Glomerular visceral epithelial cell (primary cell): ENCODE data around the gene EIF3K.
A peak's percentile ranks its signal among the peaks of the same experiment; 100 is the strongest.

Experiments
- DNase-seq: peaks from one replicate; pipeline ENCODE4 v3.0.0-alpha.2; 2016; ENCODE audit errors: extremely low spot score

Gene EIF3K

DNA sequence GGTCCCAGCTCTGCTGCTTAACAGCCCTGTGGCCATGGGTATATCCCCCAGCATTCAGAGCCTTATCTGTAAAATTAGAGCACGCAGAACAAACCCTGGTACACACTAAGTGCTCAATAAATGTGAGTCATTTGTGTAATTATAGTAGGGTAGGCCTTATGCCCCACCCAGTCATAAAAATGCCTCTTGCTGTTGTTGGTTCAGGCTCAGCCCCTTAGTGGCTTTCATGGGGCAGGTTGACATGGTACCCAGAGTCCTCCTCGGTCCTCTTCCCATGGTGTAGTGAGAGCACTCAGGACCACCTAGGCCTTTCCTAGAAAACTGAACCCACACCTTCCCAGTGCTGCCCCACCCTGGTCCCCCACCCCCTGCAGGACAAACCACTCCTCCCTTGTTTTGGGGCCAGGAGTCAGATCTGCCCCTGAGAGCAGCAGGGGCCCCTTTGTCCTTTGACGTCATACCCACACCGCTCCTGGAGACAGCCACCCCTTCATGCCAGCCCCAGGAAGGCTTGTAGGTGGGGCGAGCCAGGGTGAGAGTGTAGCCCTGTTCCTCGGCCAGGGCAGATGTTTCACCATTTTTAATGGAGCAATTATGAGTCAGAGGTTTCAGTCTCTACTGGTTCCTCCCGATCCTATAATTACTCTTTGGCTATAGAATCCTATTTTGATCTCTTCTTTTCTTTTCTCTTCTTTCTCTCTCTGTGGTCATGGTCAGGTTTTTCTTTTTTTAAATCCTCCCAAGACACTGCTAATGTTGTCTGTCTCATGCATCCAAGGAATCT is 65.3 kb downstream of the EIF3K start:
- peak; percentile 97 for DNase-seq

DNA sequence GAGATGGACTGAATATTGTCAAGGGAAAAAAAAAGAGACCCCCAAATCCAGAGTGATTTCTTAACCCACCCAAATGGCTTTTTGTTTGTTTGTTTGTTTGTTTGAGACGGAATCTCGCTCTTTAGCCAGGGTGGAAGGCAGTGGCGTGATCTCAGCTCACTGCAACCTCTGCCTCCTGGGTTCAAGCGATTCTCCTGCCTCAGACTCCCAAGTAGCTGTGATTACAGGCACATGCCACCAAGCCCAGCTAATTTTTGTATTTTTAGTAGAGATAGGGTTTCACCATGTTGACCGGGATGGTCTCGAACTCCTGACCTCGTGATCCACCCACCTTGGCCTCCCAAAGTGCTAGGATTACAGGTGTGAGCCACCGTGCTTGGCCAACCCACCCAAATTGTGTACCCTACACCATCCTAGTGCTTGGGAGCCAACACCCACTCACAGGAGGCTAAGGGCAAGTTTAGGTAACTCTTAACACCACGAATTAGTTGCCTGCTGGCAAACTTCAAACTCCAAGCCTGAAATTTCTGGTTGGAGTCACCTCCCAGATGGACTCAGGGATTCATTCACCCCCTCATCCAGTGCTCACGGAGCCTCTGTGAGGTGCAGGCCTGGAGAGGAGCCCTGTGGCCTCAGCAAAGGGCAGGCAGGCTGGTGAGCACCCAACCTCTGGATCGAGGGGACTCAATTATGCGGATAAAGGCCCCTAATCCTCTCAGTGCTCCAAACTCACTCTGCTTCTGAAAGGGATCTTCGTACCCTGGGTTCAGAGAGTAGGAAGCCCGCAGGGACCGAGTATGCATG is 66.1 kb downstream of the EIF3K start:
- no peak for DNase-seq

DNA sequence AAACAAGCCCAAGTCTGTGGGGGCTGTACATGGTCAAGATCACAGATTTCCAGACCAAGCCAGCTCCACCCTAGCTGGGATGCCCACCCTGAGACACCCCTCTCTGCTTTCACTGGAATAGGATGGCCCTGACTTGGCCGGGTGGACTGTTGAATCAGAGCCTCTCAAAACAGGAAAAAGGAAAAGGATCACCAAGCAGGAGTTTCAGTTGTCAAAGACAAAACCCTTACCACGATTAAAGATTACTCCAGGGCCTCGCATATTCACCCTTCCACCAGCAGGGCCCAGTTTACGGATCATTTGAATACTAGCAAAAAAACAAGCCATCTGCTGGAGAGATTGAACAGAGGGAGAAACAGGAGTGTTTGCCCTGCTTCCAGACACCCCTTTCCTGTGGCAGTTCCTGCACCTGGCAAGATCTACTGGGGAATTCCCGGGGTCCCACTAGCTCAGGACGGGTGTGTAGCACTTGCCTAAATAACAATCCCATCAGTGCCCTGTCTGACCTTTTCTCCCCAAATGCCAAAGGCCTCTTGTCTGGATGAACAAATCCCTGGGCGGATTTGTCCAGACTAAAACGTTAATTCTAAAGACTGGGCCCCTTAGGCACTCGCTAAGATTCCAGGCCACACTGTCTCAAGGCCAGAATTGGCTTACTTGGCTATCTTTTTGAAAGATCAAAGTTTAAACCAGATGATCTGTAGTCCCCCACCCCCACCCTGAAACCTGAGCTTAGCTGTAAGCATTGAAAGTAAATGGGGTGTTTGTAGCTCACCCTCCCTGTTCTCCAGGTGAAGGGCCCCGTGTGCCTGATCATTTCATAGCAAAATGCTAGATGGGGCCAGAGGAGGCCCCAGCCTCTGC is 66.9 kb downstream of the EIF3K start:
- DNase-seq = peak; percentile 81

DNA sequence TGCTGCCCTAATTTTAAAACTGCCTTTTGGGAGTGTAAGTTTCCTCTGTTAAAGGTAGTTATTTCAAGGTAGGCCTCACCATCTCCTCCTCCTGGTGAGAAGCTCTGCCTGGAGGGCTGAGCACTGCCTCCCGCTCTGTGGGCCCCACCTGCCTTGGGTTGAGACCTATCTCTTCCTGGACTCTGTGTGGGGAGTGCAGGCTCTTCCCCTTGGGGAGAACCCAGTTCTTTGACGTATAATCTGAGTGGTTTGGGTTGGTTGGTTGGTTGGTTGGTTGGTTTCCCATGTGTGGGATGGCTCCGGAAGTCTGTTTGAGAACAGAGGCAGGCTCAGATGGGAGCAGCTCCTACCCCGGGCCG is 67.5 kb downstream of the EIF3K start:
- no peak for DNase-seq
